DOHH2 (cell line): ENCODE data around the gene DCLK2.

Experiments
- EZH2phosphoT487 ChIP-seq: fragments of 200-600 bp; sonication (generic); IDR thresholded peaks from 2 replicates; pipeline ENCODE4 v1.6.1; 2017; ENCODE audit warnings: borderline replicate concordance, mild to moderate bottlenecking, antibody characterized with exemption, low read length, moderate library complexity, mixed read lengths
- TF ChIP-seq, protein P1 (sequence below): fragments of 200-600 bp; sonication (generic); IDR thresholded peaks from one replicate; pipeline ENCODE4 v1.5.1; 2014; ENCODE audit warnings: antibody characterized with exemption, mild to moderate bottlenecking, low read depth, low read length; ENCODE audit not compliant: poor library complexity, severe bottlenecking

DNA sequence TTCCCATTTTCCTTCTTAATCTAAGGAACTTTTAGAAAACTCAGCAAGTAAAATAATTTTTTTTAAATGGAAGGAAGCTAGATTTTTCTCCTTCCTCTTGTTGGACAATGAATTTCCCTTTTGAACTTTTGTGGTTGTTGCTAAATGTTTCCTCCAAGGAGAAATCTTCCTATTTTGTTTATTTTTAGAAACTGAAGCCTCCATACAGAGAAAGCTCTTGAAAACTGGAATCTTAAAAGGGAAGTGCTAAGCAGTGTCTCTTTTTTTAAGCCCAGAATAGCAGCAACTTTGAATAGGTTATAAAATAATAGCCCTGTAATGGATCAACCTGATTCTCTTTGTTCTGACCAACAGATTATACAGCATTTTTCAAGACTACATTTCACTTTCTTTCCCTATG lies 15.1 kb upstream of the DCLK2 start:
- TF ChIP-seq, protein P1, sequence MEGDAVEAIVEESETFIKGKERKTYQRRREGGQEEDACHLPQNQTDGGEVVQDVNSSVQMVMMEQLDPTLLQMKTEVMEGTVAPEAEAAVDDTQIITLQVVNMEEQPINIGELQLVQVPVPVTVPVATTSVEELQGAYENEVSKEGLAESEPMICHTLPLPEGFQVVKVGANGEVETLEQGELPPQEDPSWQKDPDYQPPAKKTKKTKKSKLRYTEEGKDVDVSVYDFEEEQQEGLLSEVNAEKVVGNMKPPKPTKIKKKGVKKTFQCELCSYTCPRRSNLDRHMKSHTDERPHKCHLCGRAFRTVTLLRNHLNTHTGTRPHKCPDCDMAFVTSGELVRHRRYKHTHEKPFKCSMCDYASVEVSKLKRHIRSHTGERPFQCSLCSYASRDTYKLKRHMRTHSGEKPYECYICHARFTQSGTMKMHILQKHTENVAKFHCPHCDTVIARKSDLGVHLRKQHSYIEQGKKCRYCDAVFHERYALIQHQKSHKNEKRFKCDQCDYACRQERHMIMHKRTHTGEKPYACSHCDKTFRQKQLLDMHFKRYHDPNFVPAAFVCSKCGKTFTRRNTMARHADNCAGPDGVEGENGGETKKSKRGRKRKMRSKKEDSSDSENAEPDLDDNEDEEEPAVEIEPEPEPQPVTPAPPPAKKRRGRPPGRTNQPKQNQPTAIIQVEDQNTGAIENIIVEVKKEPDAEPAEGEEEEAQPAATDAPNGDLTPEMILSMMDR = no peak
- no peak for TF ChIP-seq EZH2phosphoT487
